ENCODE measurements around the gene ACTN4.

- no peak for TF ChIP-seq CTCF (conservative IDR thresholded peaks at IDR 0.05; ENCODE audit: low read length)
- no peak for TF ChIP-seq EZH2phosphoT487 (IDR thresholded peaks at IDR 0.05; ENCODE audit: borderline replicate concordance)
These were observed 54.1 kb downstream of the ACTN4 start for GRCh38 chr19:38701455-38702063.
